Fibroblast of skin of right biceps (primary cell): ENCODE results near the gene RIMKLB.
A peak's percentile ranks its signal among the peaks of the same experiment; 100 is the strongest.
"Not testable (repeated sequence)": the region's sequence is repeated elsewhere in the genome, so short reads cannot be mapped to it uniquely, and the experiment has no call there.

ENCODE experiments used
- DNase-seq: peaks from one replicate; pipeline ENCODE4 v3.0.0-alpha.2; 2013

Gene RIMKLB

GRCh38 chr12:8695116-8695515, 2.7 kb upstream of the RIMKLB start:
- DNase-seq: no peak

- no peak for DNase-seq
Observed at GRCh38 chr12:8696442-8697090, 1.2 kb upstream of the RIMKLB start.

GRCh38 chr12:8697120-8697475, 693 bp upstream of the RIMKLB start:
- peak; percentile 33 for DNase-seq

- peak; percentile 45 for DNase-seq
Observed at GRCh38 chr12:8698132-8698851, 501 bp downstream of the RIMKLB start.

- peak; percentile 63 for DNase-seq
Observed at GRCh38 chr12:8698879-8699278, 1.1 kb downstream of the RIMKLB start.

- DNase-seq: no peak
Observed at GRCh38 chr12:8699714-8700113, 1.9 kb downstream of the RIMKLB start.

GRCh38 chr12:8701046-8701660, 3.4 kb downstream of the RIMKLB start:
- DNase-seq: no peak

- no peak for DNase-seq
Observed at GRCh38 chr12:8702159-8702558, 4.4 kb downstream of the RIMKLB start.

GRCh38 chr12:8709124-8709830, 11.5 kb downstream of the RIMKLB start:
- no peak for DNase-seq

- no peak for DNase-seq
Observed at GRCh38 chr12:8712572-8712971, 14.8 kb downstream of the RIMKLB start.

GRCh38 chr12:8722286-8722800, 24.6 kb downstream of the RIMKLB start:
- DNase-seq: no peak

- no peak for DNase-seq
Observed at GRCh38 chr12:8734873-8735381, 37.1 kb downstream of the RIMKLB start.

- peak; percentile 64 for DNase-seq
Observed at GRCh38 chr12:8742501-8742900, 44.7 kb downstream of the RIMKLB start.

GRCh38 chr12:8743121-8743520, 45.3 kb downstream of the RIMKLB start:
- DNase-seq: not testable (repeated sequence)

GRCh38 chr12:8745631-8746030, 47.8 kb downstream of the RIMKLB start:
- DNase-seq: not testable (repeated sequence)

- DNase-seq: no peak
Observed at GRCh38 chr12:8746046-8746445, 48.3 kb downstream of the RIMKLB start.

GRCh38 chr12:8760076-8760475, 62.3 kb downstream of the RIMKLB start:
- DNase-seq: not testable (repeated sequence)

- DNase-seq: not testable (repeated sequence)
Observed at GRCh38 chr12:8762701-8763100, 64.9 kb downstream of the RIMKLB start.

GRCh38 chr12:8766121-8766520, 68.3 kb downstream of the RIMKLB start:
- DNase-seq: not testable (repeated sequence)

GRCh38 chr12:8770499-8770898, 72.7 kb downstream of the RIMKLB start:
- DNase-seq: no peak

- no peak for DNase-seq
Observed at GRCh38 chr12:8771072-8771471, 73.3 kb downstream of the RIMKLB start.

- DNase-seq: no peak
Observed at GRCh38 chr12:8773461-8773860, 75.7 kb downstream of the RIMKLB start.

- DNase-seq: no peak
Observed at GRCh38 chr12:8779281-8779680, 81.5 kb downstream of the RIMKLB start.
